HepG2 (cell line): ENCODE measurements around the gene GPC2. TPM values are rescaled to one million over a fixed set of nuclear protein-coding genes. Genes with fewer than 3 reads are reported as not detected.

Experiments used
- ARNT ChIP-seq: fragments of 450-650 bp; IDR thresholded peaks from 2 replicates; pipeline ENCODE4 v1.6.1; 2017
- ATAD3A ChIP-seq: sonication (generic); formaldehyde crosslinking; IDR thresholded peaks from 2 replicates; pipeline ENCODE4 v1.4.0; 2020; ENCODE audit warnings: missing genetic modification reagents
- CC2D1A ChIP-seq: sonication (generic); formaldehyde crosslinking; IDR thresholded peaks from 2 replicates; pipeline ENCODE4 v1.8.1; 2023; ENCODE audit warnings: mild to moderate bottlenecking, missing genetic modification reagents
- HMG20B ChIP-seq: conservative IDR thresholded peaks from 2 replicates; pipeline ENCODE4 v1.6.1; 2016; ENCODE audit warnings: missing genetic modification reagents, missing compliant biosample characterization
- MEF2D ChIP-seq: sonication (generic); formaldehyde crosslinking; IDR thresholded peaks from 2 replicates; pipeline ENCODE4 v1.5.1; 2020; ENCODE audit warnings: mild to moderate bottlenecking, missing genetic modification reagents
- MEIS1 ChIP-seq: sonication (generic); formaldehyde crosslinking; IDR thresholded peaks from 2 replicates; pipeline ENCODE4 v1.9.0; 2021; ENCODE audit warnings: mild to moderate bottlenecking, missing genetic modification reagents, moderate library complexity, borderline replicate concordance
- MTA1 ChIP-seq: sonication (generic); formaldehyde crosslinking; IDR thresholded peaks from 2 replicates; pipeline ENCODE4 v1.4.0; 2020; ENCODE audit warnings: missing genetic modification reagents, mild to moderate bottlenecking, borderline replicate concordance
- MZF1 ChIP-seq: sonication (generic); formaldehyde crosslinking; IDR thresholded peaks from 2 replicates; pipeline ENCODE4 v1.8.1; 2023; ENCODE audit warnings: mild to moderate bottlenecking, missing genetic modification reagents, borderline replicate concordance
- POLR2AphosphoS2 ChIP-seq: IDR thresholded peaks from 2 replicates; pipeline ENCODE4 v1.6.1; 2011; ENCODE audit warnings: low read depth, low read length, improper control_type of control experiment
- RARA ChIP-seq: IDR thresholded peaks from 2 replicates; pipeline ENCODE4 v1.6.1; 2016; ENCODE audit warnings: missing genetic modification reagents, missing compliant biosample characterization
- TOE1 ChIP-seq: sonication (generic); formaldehyde crosslinking; IDR thresholded peaks from 2 replicates; pipeline ENCODE4 v1.4.0; 2020; ENCODE audit warnings: mild to moderate bottlenecking, missing genetic modification reagents
- ZNF263 ChIP-seq: sonication (generic); formaldehyde crosslinking; IDR thresholded peaks from 2 replicates; pipeline ENCODE4 v1.4.0; 2020; ENCODE audit warnings: missing genetic modification reagents
- ZNF431 ChIP-seq: sonication (generic); formaldehyde crosslinking; IDR thresholded peaks from 2 replicates; pipeline ENCODE4 v1.9.0; 2022; ENCODE audit warnings: missing genetic modification reagents, low read depth, mild to moderate bottlenecking, borderline replicate concordance
- ZNF605 ChIP-seq: sonication (generic); formaldehyde crosslinking; IDR thresholded peaks from 2 replicates; pipeline ENCODE4 v1.8.0; 2022; ENCODE audit warnings: mild to moderate bottlenecking, missing genetic modification reagents
- ZNF607 ChIP-seq: sonication (generic); formaldehyde crosslinking; IDR thresholded peaks from 2 replicates; pipeline ENCODE4 v1.5.1; 2020; ENCODE audit warnings: missing genetic modification reagents, mild to moderate bottlenecking, borderline replicate concordance
- ZNF891 ChIP-seq: sonication (generic); formaldehyde crosslinking; IDR thresholded peaks from 2 replicates; pipeline ENCODE4 v1.5.0; 2020; ENCODE audit warnings: mild to moderate bottlenecking, missing genetic modification reagents
- ZSCAN29 ChIP-seq: sonication (generic); formaldehyde crosslinking; conservative IDR thresholded peaks from 2 replicates; pipeline ENCODE4 v1.4.0; 2020; ENCODE audit warnings: mild to moderate bottlenecking, missing genetic modification reagents
- polyA plus RNA-seq, 8 experiments: library from polyadenylated mRNA; depleted of rRNA in 3 of 8; stranded (reverse) in 7 of 8; unstranded in 1 of 8; fragments of >200 nt; fragmentation: Illumina TruSeq in 4 of 8; extraction: Trizol in 4 of 8; gene quantifications; 2 replicates each; pipeline versions ENCODE4 v1.2.1 to v1.2.3, GENCODE V29; 2011 to 2016; ENCODE audit warnings: low read depth in 4 of 8, missing spikeins in 1 of 8, mixed read lengths in 1 of 8; ENCODE audit not compliant: insufficient read depth in 1 of 8
- total RNA-seq, 5 experiments: library from RNA; depleted of rRNA; stranded (reverse); fragments of >200 nt; fragmentation: Illumina TruSeq; extraction: Trizol; gene quantifications; 2 replicates each; pipeline ENCODE4 v1.2.3, GENCODE V29; 2016; ENCODE audit warnings: low read depth in 1 of 5
- TF ChIP-seq, protein P1 (sequence below): sonication (generic); formaldehyde crosslinking; IDR thresholded peaks from 2 replicates; pipeline ENCODE4 v1.4.0; 2020; ENCODE audit warnings: low read depth, mild to moderate bottlenecking, missing genetic modification reagents
- TF ChIP-seq, protein P2 (sequence below): IDR thresholded peaks from 2 replicates; pipeline ENCODE4 v1.6.1; 2016
- TF ChIP-seq, protein P3 (sequence below): sonication (generic); formaldehyde crosslinking; IDR thresholded peaks from 2 replicates; pipeline ENCODE4 v1.5.0; 2020; ENCODE audit warnings: missing genetic modification reagents, mild to moderate bottlenecking, borderline replicate concordance
- TF ChIP-seq, protein P4 (sequence below): sonication (generic); formaldehyde crosslinking; IDR thresholded peaks from 2 replicates; pipeline ENCODE4 v1.4.0; 2020; ENCODE audit warnings: mild to moderate bottlenecking, missing genetic modification reagents

Gene GPC2
- total and polyA plus RNA-seq, 2 of the 13 experiments (the other 11 are each of a cell fraction or from before 2014, with no cell fraction given), result 0.64 to 0.78 TPM

DNA sequence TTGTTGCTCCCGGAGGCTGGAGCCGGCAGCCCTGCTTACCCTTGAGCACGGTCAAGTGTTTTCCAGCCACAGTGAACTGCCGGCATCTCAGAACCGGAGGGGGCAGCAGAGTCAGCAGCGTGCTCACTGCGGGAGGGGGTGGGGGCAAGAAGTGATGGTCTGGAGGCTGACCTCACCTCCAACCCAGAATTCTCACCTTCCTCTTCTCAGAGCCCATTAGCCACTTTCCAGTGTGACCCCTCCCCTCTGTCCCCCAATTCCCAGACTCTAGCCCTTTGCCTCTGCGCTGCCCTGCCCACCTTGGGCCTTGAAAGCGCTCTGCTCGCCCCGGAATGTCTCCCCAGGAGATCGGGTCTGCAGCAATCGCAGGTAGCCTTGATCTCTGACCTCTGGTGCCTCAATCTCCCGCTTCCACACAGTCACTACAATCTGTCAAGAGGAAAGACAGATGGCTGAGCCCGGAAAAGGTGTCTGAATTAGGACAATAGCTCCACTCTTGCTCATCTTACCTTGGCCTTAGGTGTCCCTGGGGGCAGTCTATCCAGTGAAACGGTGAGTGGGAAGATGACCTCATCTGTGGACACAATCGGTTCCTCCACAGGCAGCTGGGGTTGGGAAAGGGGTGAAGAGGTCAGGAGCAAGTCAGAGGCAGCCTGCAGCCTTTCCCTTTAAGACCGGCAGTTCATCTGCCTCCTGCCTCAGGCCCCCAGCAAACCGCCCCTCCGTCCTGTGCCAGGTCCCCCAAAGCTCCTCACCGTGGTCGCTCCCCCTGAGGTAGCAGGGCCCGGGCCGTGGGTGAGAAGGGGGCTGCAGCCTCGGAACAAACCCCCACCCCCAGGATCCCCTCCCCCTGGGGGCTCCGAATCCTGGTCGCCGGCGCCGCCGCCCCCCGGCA, 19.6 kb downstream of the GPC2 start (continued):
- TF ChIP-seq ZNF891 (no peak), ZNF605 (no peak), ZNF607 (CRISPR knock-in tag) (no peak), ZNF263 (CRISPR knock-in tag) (no peak), ZSCAN29 (no peak), MEIS1 (CRISPR knock-in tag) (peak; percentile 38; the same call in 1 of the 2 replicates), MZF1 (CRISPR knock-in tag) (no peak), MTA1 (CRISPR knock-in tag) (no peak), ARNT (no peak), MEF2D (CRISPR knock-in tag) (0 out of 2 replicates have a peak, but pooled peaks have one; percentile 28), POLR2AphosphoS2 (no peak), ZNF431 (CRISPR knock-in tag) (no peak), RARA (CRISPR knock-in tag) (peak; percentile 89), HMG20B (0 out of 2 replicates have a peak, but pooled peaks have one; percentile 40), TOE1 (CRISPR knock-in tag) (no peak), CC2D1A (CRISPR knock-in tag) (no peak), ATAD3A (CRISPR knock-in tag) (no peak)
- TF ChIP-seq, protein P1, sequence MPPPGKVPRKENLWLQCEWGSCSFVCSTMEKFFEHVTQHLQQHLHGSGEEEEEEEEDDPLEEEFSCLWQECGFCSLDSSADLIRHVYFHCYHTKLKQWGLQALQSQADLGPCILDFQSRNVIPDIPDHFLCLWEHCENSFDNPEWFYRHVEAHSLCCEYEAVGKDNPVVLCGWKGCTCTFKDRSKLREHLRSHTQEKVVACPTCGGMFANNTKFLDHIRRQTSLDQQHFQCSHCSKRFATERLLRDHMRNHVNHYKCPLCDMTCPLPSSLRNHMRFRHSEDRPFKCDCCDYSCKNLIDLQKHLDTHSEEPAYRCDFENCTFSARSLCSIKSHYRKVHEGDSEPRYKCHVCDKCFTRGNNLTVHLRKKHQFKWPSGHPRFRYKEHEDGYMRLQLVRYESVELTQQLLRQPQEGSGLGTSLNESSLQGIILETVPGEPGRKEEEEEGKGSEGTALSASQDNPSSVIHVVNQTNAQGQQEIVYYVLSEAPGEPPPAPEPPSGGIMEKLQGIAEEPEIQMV (CRISPR knock-in tag), result no peak
- TF ChIP-seq, protein P2, sequence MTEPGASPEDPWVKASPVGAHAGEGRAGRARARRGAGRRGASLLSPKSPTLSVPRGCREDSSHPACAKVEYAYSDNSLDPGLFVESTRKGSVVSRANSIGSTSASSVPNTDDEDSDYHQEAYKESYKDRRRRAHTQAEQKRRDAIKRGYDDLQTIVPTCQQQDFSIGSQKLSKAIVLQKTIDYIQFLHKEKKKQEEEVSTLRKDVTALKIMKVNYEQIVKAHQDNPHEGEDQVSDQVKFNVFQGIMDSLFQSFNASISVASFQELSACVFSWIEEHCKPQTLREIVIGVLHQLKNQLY (CRISPR knock-in tag), result no peak
- TF ChIP-seq, protein P3, sequence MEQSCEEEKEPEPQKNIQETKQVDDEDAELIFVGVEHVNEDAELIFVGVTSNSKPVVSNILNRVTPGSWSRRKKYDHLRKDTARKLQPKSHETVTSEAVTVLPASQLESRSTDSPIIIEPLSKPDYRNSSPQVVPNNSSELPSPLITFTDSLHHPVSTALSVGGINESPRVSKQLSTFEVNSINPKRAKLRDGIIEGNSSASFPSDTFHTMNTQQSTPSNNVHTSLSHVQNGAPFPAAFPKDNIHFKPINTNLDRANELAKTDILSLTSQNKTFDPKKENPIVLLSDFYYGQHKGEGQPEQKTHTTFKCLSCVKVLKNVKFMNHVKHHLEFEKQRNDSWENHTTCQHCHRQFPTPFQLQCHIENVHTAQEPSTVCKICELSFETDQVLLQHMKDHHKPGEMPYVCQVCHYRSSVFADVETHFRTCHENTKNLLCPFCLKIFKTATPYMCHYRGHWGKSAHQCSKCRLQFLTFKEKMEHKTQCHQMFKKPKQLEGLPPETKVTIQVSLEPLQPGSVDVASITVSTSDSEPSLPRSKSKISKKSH (CRISPR knock-in tag), result no peak
- TF ChIP-seq, protein P4, sequence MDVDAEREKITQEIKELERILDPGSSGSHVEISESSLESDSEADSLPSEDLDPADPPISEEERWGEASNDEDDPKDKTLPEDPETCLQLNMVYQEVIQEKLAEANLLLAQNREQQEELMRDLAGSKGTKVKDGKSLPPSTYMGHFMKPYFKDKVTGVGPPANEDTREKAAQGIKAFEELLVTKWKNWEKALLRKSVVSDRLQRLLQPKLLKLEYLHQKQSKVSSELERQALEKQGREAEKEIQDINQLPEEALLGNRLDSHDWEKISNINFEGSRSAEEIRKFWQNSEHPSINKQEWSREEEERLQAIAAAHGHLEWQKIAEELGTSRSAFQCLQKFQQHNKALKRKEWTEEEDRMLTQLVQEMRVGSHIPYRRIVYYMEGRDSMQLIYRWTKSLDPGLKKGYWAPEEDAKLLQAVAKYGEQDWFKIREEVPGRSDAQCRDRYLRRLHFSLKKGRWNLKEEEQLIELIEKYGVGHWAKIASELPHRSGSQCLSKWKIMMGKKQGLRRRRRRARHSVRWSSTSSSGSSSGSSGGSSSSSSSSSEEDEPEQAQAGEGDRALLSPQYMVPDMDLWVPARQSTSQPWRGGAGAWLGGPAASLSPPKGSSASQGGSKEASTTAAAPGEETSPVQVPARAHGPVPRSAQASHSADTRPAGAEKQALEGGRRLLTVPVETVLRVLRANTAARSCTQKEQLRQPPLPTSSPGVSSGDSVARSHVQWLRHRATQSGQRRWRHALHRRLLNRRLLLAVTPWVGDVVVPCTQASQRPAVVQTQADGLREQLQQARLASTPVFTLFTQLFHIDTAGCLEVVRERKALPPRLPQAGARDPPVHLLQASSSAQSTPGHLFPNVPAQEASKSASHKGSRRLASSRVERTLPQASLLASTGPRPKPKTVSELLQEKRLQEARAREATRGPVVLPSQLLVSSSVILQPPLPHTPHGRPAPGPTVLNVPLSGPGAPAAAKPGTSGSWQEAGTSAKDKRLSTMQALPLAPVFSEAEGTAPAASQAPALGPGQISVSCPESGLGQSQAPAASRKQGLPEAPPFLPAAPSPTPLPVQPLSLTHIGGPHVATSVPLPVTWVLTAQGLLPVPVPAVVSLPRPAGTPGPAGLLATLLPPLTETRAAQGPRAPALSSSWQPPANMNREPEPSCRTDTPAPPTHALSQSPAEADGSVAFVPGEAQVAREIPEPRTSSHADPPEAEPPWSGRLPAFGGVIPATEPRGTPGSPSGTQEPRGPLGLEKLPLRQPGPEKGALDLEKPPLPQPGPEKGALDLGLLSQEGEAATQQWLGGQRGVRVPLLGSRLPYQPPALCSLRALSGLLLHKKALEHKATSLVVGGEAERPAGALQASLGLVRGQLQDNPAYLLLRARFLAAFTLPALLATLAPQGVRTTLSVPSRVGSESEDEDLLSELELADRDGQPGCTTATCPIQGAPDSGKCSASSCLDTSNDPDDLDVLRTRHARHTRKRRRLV, result no peak
